GM10248 (cell line): ENCODE data around the gene AGAP5.

Source experiments
- CTCF ChIA-PET: fragments of 300-600 bp; sonication (Branson Sonifier 250); formaldehyde crosslinking; extraction: SDS; loops from one replicate; lab custom pipeline; 2021; ENCODE audit warnings: antibody characterized with exemption; lab: Yijun Ruan, JAX
- POLR2A ChIA-PET: fragments of 350-650 bp; sonication (Branson Sonifier 250); formaldehyde crosslinking; extraction: SDS; loops from one replicate; lab custom pipeline; 2020; ENCODE audit warnings: antibody characterized with exemption; lab: Yijun Ruan, JAX
- DNase-seq: peaks from one replicate; pipeline ENCODE4 v3.0.0; 2012; ENCODE audit errors: extremely low spot score
- CTCF ChIP-seq: IDR thresholded peaks from 2 replicates; pipeline ENCODE4 v1.5.1; 2012; ENCODE audit warnings: mild to moderate bottlenecking, low read depth; ENCODE audit errors: extremely low read depth, missing control alignments, control extremely low read depth

The AGAP5 gene

GRCh38 chr10:73648975-73649829 is 48.7 kb downstream of the AGAP5 start:
- no peak for DNase-seq
- no peak for TF ChIP-seq CTCF
- ChIA-PET POLR2A (interaction anchor here (0.5 kb wide), 1 partner anchor 9 kb away, joined by 3 read pairs; no protein-coding TSS in a partner anchor), CTCF (interaction anchor here (1.2 to 12.6 kb wide), 3 partner anchors 21 to 153 kb away, joined by 3 to 180 read pairs (median 4); partner anchors contain the start of gene PPP3CB)

GRCh38 chr10:73647875-73648651 is 49.8 kb downstream of the AGAP5 start:
- DNase-seq: no peak
- no peak for TF ChIP-seq CTCF
- CTCF ChIA-PET: interaction anchor here (1.2 to 12.6 kb wide), 3 partner anchors 19 to 152 kb away, joined by 3 to 180 read pairs (median 4); partner anchors contain the start of gene PPP3CB
- POLR2A ChIA-PET: interaction anchor here (1.1 kb wide), 1 partner anchor 78 kb away, joined by 3 read pairs; no protein-coding TSS in a partner anchor

GRCh38 chr10:73647211-73647874 is 50.6 kb downstream of the AGAP5 start:
- ChIA-PET POLR2A (interaction anchor here (1.1 kb wide), 1 partner anchor 77 kb away, joined by 3 read pairs; no protein-coding TSS in a partner anchor), CTCF (interaction anchor here (4.2 to 12.6 kb wide), 2 partner anchors 110 to 118 kb away, joined by 37 to 180 read pairs; no protein-coding TSS in a partner anchor)
- TF ChIP-seq CTCF: no peak
- no peak for DNase-seq

GRCh38 chr10:73646598-73647041 is 51.3 kb downstream of the AGAP5 start:
- DNase-seq: no peak
- no peak for TF ChIP-seq CTCF
- POLR2A ChIA-PET: no interaction called here
- CTCF ChIA-PET: interaction anchor here (4.2 to 12.6 kb wide), 2 partner anchors 109 to 117 kb away, joined by 37 to 180 read pairs; no protein-coding TSS in a partner anchor

GRCh38 chr10:73645251-73645650 is 52.7 kb downstream of the AGAP5 start:
- ChIA-PET CTCF (interaction anchor here (0.8 to 12.6 kb wide), 19 partner anchors 8 to 381 kb away, joined by 3 to 180 read pairs (median 8); no protein-coding TSS in a partner anchor), POLR2A (interaction anchor here (0.9 kb wide), 1 partner anchor 19 kb away, joined by 7 read pairs; no protein-coding TSS in a partner anchor)
- no peak for DNase-seq
- TF ChIP-seq CTCF: no peak
